SK-MEL-5 (cell line): ENCODE measurements around the gene MAN2B1. TPM values are rescaled to one million over a fixed set of nuclear protein-coding genes. Genes with fewer than 3 reads are reported as not detected.
A peak's percentile ranks its signal among the peaks of the same experiment; 100 is the strongest.
"Not testable (repeated sequence)": the region's sequence is repeated elsewhere in the genome, so short reads cannot be mapped to it uniquely, and the experiment has no call there.

Experiments
- DNase-seq: peaks from one replicate; pipeline ENCODE4 v3.0.0-alpha.2; 2016; ENCODE audit warnings: low read depth, low spot score
- in situ Hi-C: cut with HindIII; loops from 2 replicates; pipeline ENCODE4 v1.10.0; 2016; ENCODE audit warnings: low sequenced_read_pairs, high pct_unique_total_duplicates, low pct_unique_long_range_greater_than_20kb
- total RNA-seq: library from RNA; depleted of rRNA; stranded (reverse); fragments of >200 nt; shearing (Covaris generic); gene quantifications from 2 replicates; pipeline ENCODE4 v1.2.3, GENCODE V29; 2014

MAN2B1 gene
- total RNA-seq, 1 experiment from 2014 or later: 32.0 TPM

DNA sequence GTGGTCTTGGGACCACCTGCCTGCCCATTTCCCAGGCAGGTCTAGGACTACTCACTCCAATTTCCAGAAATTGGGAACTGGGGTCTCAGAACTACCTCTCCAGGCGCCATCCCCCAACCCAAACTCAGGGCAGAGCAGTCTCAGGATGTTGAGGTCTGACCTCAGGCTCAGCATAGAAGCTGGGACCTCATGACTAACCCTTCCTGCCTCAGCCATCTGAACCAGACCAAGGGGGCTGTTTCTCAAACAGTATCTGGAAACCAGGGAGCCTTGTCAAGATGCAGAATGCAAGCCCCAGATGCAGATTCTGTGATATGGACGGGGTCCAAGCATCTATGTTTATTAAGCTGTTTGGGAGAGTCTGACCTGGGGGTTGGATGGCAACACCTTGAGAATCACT lies 28.6 kb upstream of the MAN2B1 start:
- in situ Hi-C loops: no loop called here
- DNase-seq: no peak

GRCh38 chr19:12694641-12695040 lies 28.1 kb upstream of the MAN2B1 start:
- in situ Hi-C loops: no loop called here
- no peak for DNase-seq

GRCh38 chr19:12692960-12693359 lies 26.4 kb upstream of the MAN2B1 start:
- in situ Hi-C loops: no loop called here
- no peak for DNase-seq

DNA sequence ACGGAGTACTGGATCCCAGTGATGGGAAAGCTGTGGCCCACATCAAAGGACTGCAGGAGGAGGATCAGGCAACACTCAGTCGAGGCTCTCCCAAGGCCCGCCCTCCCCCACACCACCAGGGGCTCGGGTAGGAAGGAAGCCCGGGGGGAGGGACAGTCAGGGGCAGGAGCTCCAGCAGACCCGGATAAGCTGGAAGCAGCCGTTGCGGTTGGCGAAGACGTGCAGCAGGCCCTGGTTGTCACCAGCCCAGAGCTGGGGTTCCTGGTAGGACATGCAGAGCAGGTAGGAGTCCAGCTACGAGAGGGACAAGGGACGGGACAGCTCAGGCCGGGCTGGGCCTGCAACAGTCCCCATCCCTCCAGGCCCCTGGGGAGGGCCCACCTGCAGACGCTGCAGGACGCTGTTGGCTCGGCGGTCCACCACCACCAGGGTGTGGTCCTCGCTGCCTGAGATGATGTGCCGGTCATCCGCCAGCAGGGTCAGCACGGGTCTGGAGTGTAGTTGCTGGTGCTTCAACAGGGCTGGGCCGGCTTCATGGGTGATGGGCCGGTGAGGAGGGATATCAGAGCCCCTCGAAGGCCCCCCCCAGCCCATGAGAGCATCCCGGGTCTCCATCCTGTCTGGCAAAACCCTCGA lies 23.2 kb upstream of the MAN2B1 start:
- no peak for DNase-seq
- in situ Hi-C loops: no loop called here

DNA sequence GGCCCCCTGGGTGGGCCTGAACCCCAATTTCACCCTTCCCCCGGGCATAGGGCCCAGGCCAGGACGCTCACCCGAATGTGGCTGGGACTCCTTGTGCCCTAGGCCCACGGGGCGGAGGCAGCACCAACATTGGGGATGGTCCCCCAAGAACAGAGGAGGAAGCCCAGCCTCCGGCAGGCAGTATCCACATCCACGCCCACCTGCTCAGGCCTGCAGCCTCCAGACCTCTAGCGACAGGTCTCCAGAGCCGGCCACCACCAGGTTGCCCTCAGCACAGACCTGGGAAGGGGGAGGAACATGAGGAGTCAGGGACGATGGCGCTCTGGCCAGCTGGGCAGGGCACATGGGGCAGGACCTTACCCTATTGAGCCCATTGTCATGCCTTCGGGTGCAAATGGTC lies 22.5 kb upstream of the MAN2B1 start:
- in situ Hi-C loops: no loop called here
- no peak for DNase-seq

DNA sequence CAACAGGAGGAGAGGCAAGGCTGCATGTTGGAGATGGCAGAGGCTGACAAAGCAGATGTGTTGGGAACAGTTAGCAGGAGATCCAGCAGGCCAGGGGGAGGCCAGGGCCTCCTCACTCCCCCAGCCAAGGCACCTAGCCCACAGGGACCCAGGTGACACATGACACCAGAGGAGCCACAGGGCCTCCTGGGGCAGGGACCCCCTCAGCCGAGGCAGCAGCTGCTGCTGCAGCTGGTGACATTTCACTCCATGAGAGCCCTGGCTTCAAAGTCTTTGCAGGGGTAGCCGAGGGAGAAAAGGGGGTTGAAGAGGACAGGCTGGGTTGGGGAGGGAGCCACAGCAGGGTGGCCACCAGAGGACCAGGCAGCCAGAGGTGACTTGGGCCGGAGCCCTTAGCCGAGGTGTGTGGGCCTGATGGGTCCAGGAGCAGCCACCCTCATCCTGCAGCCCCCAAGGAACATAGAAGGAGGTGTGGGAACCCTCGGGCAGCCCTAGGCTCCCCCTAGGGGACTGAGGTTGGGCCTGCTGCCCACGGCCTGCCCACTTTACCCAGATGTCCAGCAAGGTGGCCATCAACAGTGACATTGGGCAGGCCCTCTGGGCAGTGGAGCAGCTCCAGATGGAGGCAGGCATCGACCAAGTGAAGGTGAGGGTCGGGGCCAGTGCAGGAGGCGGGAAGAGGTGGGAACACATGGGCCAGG lies 21.1 kb upstream of the MAN2B1 start, which contains the start of gene GNG14:
GNG14 (plus strand) TSS at position 503 of the 701 bp plus-strand sequence; CDS start at position 554, 51 bp downstream.
- in situ Hi-C loops: no loop called here
- no peak for DNase-seq

DNA sequence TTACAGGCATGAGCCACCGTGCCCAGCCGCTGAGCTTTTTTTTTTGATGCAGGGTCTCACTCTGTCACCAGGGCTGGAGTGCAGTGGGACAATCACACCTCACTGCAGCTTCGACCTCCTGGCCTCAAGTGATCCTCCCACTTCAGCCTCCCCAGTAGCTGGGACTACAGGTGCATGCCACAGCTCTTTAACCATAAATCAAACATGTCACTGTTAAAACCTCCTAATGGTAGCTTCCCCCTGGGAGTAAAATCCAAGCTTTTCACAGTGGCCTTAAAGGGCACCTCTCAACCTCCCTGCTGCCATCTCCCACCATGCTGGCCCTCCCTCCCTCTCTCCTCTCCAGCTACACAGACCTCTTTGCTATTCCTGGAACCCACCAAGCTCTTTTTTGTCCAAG lies 19.3 kb upstream of the MAN2B1 start:
- no peak for DNase-seq
- in situ Hi-C loops: no loop called here

- in situ Hi-C loops: no loop called here
- peak; percentile 96 for DNase-seq
These were observed 14.8 kb upstream of the MAN2B1 start, which contains the start of gene DHPS for GRCh38 chr19:12681074-12681987. Gene DHPS (minus strand): TSS chr19:12681880. CDS start chr19:12681766, 114 bp downstream.

DNA sequence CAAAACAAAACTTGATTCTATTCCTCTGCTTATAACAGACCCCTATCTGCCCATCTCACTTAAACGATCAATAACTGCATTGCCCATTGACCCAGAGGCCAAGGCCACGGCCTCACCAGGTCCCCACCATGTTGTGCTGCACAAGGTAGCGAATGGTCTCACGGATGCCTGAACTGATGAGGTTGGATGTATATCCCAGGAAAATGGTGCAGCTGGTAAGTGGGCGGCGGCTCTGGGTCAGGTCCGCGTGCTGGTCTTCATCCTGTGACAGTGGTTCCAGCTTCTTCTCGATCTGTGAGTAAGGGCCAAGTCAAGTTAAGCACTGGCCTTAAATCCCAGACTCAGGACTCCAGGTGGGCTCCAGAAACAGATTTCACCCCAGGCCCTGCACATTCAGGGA lies 13.5 kb upstream of the MAN2B1 start:
- no peak for DNase-seq
- in situ Hi-C loops: no loop called here

DNA sequence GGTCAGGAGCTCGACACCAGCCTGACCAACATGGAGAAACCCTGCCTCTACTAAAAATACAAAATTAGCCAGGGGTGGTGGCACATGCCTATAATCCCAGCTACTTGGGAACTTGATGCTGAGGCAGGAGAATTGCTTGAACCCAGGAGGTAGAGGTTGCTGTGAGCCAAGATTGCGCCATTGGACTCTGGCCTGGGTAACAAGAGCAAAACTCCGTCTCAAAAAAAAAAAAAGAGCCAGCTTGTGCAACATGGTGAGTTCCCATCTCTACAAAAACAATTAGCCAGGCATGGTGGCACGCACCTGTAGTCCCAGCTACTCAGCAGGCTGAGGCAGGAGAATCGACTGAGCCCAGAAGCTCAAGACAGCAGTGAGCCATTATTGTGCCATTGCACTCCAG lies 11.5 kb upstream of the MAN2B1 start:
- not testable (repeated sequence) for DNase-seq

DNA sequence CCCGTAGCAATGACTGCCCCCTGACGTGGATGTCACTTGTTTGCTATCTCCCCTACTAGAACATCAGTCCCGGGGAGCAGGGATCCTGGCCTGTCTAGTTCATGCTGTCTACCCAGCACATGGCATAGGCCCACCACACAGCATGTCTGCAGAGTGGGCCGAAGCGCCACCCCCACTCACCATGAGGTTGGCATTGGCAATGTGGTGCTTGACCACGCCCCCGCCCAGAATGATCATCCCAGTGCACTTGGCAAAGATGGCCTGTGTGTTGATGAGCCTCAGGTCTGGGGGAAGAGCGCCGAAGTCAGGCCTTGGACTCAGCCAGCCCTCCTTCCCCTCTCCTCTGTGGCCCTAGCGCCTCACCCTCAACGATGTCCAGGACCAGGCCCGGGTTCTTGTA lies 10.4 kb upstream of the MAN2B1 start:
- no peak for DNase-seq
- in situ Hi-C loops: no loop called here

More for the DNA sequence above, 11.5 kb upstream of the MAN2B1 start:
- in situ Hi-C loops: not testable (repeated sequence)

DNA sequence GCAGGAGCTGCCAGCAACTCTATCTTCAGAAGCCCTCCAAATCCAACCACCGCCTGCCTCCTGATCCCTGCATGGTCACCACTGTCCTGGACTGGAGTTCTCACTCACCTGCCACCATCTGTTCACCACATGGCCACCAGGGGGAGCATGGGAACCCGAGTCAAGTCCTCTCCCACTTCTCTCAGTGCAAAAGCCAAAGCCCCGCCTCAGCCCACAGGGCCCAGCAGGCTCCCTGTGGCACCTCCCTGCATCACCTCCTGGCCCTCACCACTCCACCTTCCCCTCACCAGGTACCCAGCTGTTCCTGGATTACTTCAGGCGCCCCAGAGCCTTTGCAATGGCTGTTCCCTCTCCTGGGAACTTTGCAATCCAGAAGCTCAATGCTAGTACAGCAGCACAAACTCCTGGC lies 9.8 kb upstream of the MAN2B1 start:
- DNase-seq: peak; percentile 83
- in situ Hi-C loops: no loop called here

- in situ Hi-C loops: no loop called here
- no peak for DNase-seq
These were observed 9.4 kb upstream of the MAN2B1 start for GRCh38 chr19:12675940-12676339.

- DNase-seq: no peak
- in situ Hi-C loops: no loop called here
These were observed 8.9 kb upstream of the MAN2B1 start for GRCh38 chr19:12675399-12675798.

GRCh38 chr19:12672744-12673143 lies 6.2 kb upstream of the MAN2B1 start:
- peak; percentile 50 for DNase-seq
- in situ Hi-C loops: no loop called here

DNA sequence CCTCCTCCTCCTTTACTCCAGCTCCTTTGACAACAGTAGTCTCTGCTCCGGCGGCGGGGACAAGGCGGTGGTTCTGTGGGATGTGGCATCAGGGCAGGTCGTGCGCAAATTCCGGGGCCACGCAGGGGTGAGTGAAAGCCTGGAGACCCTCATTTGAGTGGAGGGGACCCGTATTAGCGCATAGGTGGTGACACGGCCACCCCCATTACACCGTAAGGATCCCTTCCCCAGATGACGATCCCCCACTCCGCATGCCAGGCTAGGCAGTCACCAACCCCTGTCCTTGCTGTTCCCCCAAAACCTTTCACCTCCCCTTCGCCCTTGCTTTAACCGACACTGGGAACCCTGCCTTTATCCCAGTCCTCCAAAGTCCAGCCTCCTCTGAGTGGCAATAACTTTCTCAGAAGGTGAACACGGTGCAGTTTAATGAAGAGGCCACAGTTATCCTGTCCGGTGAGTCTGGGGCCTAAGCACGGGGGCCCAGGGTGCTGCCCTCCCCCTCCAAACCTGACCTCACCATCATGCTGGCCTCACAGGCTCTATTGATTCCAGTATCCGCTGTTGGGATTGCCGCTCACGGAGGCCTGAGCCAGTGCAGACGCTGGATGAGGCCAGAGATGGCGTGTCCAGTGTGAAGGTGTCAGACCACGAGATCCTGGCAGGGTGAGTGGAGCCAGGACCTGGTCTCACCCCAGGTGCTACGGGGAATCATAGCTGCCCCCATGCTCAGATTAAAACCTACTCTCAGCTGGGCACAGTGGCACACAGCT lies 3.8 kb upstream of the MAN2B1 start:
- no peak for DNase-seq
- in situ Hi-C loops: no loop called here

- in situ Hi-C loops: no loop called here
- DNase-seq: peak; percentile 72
These were observed 3.0 kb upstream of the MAN2B1 start for GRCh38 chr19:12669270-12670158.
